ENCODE data around the gene CACNA1A.

DNA sequence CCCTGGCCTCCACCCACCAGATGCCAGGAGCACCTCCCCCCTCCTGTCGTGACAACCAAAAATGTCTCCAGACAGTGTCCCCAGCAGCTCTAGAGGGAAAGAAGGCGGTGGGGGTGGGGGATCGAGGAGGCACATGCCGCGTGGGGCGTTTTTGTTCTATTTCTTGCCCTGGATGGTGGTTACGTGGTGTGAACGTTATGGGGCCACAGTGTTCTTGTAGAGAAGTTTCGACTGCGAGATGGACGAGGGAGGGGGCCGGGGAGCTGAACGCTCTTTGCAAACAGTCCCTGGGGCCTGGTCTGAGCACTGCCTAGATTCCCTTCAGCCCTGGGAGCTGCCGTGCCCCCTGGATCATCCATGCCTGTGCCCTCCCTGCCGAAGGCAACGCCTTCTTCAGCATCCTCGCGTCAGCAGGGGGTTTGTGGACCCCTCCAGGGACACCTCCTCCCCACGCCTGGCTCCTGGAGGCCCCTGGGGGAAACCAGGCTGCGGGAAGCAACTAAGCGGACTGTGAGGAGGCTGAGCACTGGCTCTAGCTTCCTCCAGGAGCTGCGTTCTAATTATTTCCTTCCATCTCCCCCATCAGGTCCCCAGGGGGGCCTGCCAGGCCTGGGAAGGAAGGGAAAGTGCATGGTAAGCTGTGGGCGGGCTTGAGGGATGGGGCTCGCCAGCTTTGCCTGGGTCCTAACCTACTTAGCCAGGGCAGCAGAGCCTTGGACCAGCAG lies 224.6 kb downstream of the CACNA1A start:
- TF ChIP-seq ZNF423 (tag by site-specific recombination; IDR thresholded peaks at IDR 0.05) (no peak), ZNF843 (tag by site-specific recombination; IDR thresholded peaks at IDR 0.05) (no peak)

Measured in HEK293 (cell line).